Measurements from ENCODE around the gene OSBPL5.

DNA sequence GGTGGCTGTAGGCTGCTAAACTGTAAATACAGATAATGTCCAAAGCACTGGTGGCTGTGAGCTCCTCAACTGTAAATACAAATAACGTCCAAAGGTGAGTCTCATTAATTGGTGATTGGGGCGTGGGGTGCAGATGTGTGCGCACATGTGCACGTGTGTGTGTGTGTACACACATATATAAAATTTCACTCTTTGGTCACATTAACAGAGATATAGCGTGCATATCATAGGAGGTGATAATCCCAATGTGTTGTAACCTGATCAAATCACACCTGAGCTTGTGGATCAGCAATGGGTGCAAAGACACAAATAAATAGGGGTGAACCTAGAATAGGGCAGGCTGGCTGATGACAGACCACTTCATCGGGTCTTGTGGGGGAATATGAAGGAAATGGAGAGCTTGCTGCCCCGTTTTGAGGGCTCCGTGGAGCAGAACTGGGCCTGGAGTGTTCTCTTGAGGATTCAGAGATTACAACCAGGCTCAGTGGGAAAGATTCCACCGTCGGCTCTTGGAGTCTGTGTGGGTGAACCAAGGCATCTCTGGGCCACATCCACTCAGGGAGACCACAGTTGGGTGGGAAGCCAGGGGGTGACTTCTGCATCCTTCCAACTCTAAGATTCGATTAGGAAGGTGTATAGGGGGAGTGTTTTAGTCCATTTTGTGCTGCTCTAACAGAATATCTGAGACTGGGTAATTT, 24.9 kb upstream of the OSBPL5 start:
- TF ChIP-seq CTCF (IDR thresholded peaks at IDR 0.05) (no peak), EP300 (IDR thresholded peaks at IDR 0.05; ENCODE audit: low read depth) (no peak), POLR2A (IDR thresholded peaks at IDR 0.05) (no peak), POLR2AphosphoS5 (IDR thresholded peaks at IDR 0.05) (no peak)
